ENCODE measurements around the gene SNW1. TPM values are rescaled to one million over a fixed set of nuclear protein-coding genes. Genes with fewer than 3 reads are reported as not detected.

The SNW1 gene
- total RNA-seq (2014; rRNA removed), result 67.5 and 74.5 TPM in 2 replicates
- Bru-seq, nascent RNA, result percentile 87 among the genes with signal in this experiment
- BruChase-seq, experiment 1, labeled RNA remaining after a 6-hour chase, result percentile 88 among the genes with signal in this experiment
- BruChase-seq, experiment 2, labeled RNA remaining after a 2-hour chase, result percentile 86 among the genes with signal in this experiment
- long read RNA-seq, transcript SNW1-201 (14 exons, 2,163 nt), result major isoform, 78 of 127 reads
- long read RNA-seq, partial matches to known transcripts, result 28 of 127 reads
- long read RNA-seq, other reads (novel, unspliced or antisense), result 18 of 127 reads

DNA sequence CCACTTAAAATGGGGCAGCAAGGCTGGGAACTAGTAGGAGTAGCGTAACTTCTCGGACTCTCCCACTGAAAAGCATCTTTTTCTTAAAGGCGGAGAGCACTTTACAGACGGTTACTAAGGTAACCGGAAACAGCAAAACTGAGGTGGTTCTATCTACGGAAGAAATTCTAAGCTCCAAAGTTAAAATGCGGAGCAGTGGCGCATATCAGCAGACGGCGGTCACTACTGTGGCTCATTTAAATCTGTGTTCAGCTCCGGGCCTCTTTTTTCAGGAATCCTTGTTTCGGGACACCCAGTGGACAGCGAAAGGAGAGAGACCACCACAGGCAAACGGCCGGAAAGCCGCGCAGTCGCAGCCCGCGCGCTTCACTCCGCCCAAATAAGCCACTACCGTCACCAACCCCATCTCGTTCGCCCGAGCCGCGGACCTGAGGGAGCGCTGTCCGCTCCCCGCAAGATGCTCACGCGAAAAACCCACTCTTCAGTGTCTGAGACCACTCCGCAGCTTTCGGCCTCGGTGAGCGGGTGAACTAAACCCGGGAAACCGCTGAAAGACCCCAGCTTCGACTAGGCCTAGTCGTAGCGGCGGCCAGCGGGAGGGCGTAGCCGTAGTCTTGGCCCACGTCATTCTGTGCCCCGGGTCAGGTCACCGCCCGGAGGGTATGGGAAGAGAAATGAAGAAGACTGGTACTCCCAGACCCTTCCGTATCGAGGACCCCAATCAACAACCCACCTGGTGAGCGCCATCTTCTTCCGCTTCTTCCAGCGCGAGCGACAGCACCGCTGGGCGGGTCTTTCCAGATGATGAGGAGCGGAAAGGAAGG is at the start of gene SNW1:
Gene SNW1 (minus strand): TSS at position 776 of the 824 bp plus-strand sequence. CDS start 29 bp downstream, at position 747.
- H3K4me1 ChIP-seq (ENCODE audit: insufficient read depth, low read length), result peaks cover 19% of the 10 kb centered on the region
- TSS peak; percentile 81 for BruUV-seq (replicated peaks)
- peaks cover 15% of the 10 kb centered on the region; the same call in 1 of the 2 replicates for H4K20me1 ChIP-seq (ENCODE audit: low read length)
- peak within 1 kb of the TSS; percentile 54 for H3K27ac ChIP-seq (ENCODE audit: low read length)
- CTCF ChIA-PET, result no interaction called here
- H3K9ac ChIP-seq (ENCODE audit: low read length), result peak within 1 kb of the TSS; percentile 97
- no peaks in the 10 kb centered on the region for H3K9me3 ChIP-seq (ENCODE audit: low read length)
- intact Hi-C loops (cut with micrococcal nuclease), result loop anchor here (1.0 kb wide), 2 partner anchors 40 to 57 kb away; partner anchors contain the start of gene ADCK1
- H3K9me2 ChIP-seq (replicated peaks; ENCODE audit: low read length), result no peaks in the 10 kb centered on the region
- TF ChIP-seq EZH2 (IDR thresholded peaks at IDR 0.05; ENCODE audit: low read length, unreplicated experiment) (no peak), EZH2phosphoT487 (IDR thresholded peaks at IDR 0.05; ENCODE audit: borderline replicate concordance, low read length) (no peak)
- TF ChIP-seq, protein P1, sequence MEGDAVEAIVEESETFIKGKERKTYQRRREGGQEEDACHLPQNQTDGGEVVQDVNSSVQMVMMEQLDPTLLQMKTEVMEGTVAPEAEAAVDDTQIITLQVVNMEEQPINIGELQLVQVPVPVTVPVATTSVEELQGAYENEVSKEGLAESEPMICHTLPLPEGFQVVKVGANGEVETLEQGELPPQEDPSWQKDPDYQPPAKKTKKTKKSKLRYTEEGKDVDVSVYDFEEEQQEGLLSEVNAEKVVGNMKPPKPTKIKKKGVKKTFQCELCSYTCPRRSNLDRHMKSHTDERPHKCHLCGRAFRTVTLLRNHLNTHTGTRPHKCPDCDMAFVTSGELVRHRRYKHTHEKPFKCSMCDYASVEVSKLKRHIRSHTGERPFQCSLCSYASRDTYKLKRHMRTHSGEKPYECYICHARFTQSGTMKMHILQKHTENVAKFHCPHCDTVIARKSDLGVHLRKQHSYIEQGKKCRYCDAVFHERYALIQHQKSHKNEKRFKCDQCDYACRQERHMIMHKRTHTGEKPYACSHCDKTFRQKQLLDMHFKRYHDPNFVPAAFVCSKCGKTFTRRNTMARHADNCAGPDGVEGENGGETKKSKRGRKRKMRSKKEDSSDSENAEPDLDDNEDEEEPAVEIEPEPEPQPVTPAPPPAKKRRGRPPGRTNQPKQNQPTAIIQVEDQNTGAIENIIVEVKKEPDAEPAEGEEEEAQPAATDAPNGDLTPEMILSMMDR (conservative IDR thresholded peaks at IDR 0.05; ENCODE audit: low read depth, low read length), result no peak; the same call in 1 of the 2 replicates
- no peaks in the 10 kb centered on the region for H3F3A ChIP-seq (ENCODE audit: low read length, unreplicated experiment)
- DNase-seq (peak; percentile 97), ATAC-seq (peak; percentile 93)
- H3K79me2 ChIP-seq (ENCODE audit: low read length), result peaks cover 53% of the 10 kb centered on the region
- POLR2A ChIA-PET (ENCODE audit: unreplicated experiment), result interaction anchor here (0.6 kb wide), 1 partner anchor 90 kb away, joined by 14 read pairs; no protein-coding TSS in a partner anchor
- H3K36me3 ChIP-seq (ENCODE audit: low read depth, low read length), result peaks cover 8% of the 10 kb centered on the region; the same call in 1 of the 2 replicates
- peak within 1 kb of the TSS; percentile 98 for H2AFZ ChIP-seq (ENCODE audit: low read length)
- peak within 1 kb of the TSS; percentile 99 for H3K4me3 ChIP-seq (ENCODE audit: low read length)
- no peaks in the 10 kb centered on the region for H3K27me3 ChIP-seq (ENCODE audit: low read length)
- peak within 1 kb of the TSS; percentile 96 for H3K4me2 ChIP-seq (ENCODE audit: low read length)

- DNase-seq, result no peak
- no peak for ATAC-seq
- Histone ChIP-seq H3K27me3 (ENCODE audit: low read length) (no peaks in the 10 kb centered on the region), H3K27ac (ENCODE audit: low read length) (no peak overlapping the region), H3K4me3 (ENCODE audit: low read length) (no peak overlapping the region), H3K4me2 (ENCODE audit: low read length) (no peak overlapping the region), H3K79me2 (ENCODE audit: low read length) (no peaks in the 10 kb centered on the region), H3K9me3 (ENCODE audit: low read length) (no peaks in the 10 kb centered on the region), H2AFZ (ENCODE audit: low read length) (no peak overlapping the region), H3K36me3 (ENCODE audit: low read depth, low read length) (no peaks in the 10 kb centered on the region), H3F3A (ENCODE audit: low read length, unreplicated experiment) (no peaks in the 10 kb centered on the region), H4K20me1 (ENCODE audit: low read length) (no peaks in the 10 kb centered on the region), H3K9ac (ENCODE audit: low read length) (no peak overlapping the region), H3K4me1 (ENCODE audit: insufficient read depth, low read length) (no peaks in the 10 kb centered on the region), H3K9me2 (replicated peaks; ENCODE audit: low read length) (no peaks in the 10 kb centered on the region)
- intact Hi-C loops (cut with micrococcal nuclease), result no loop called here
- POLR2A ChIA-PET (ENCODE audit: unreplicated experiment), result no interaction called here
- no peak for TF ChIP-seq EZH2phosphoT487 (IDR thresholded peaks at IDR 0.05; ENCODE audit: borderline replicate concordance, low read length)
- TF ChIP-seq, protein P1 (conservative IDR thresholded peaks at IDR 0.05; ENCODE audit: low read depth, low read length), result no peak
- TF ChIP-seq EZH2 (IDR thresholded peaks at IDR 0.05; ENCODE audit: low read length, unreplicated experiment), result no peak
- BruUV-seq (replicated peaks), result no TSS peak
- CTCF ChIA-PET, result no interaction called here
Measured at GRCh38 chr14:77809011-77809410, 48.1 kb upstream of the SNW1 start.
